Endothelial cell of umbilical vein (primary cell): Measurements from ENCODE around the gene WDR31. TPM values are rescaled to one million over a fixed set of nuclear protein-coding genes. Genes with fewer than 3 reads are reported as not detected.

Experiments
- BruUV-seq: library from RNA; stranded (reverse); fragments of 400-500 nt; replicated peaks from 2 replicates; lab custom pipeline; 2021; lab: Mats Ljungman, UMichigan
- CTCF ChIA-PET: fragments of 300-600, 350-600 bp; sonication (Branson Sonifier 250); formaldehyde crosslinking; loops from one replicate; lab custom pipeline; 2021; ENCODE audit warnings: antibody characterized with exemption, inconsistent platforms; lab: Charles Lee
- POLR2A ChIA-PET: fragments of 300-600, 350-600 bp; sonication (Branson Sonifier 250); formaldehyde crosslinking; loops from one replicate; lab custom pipeline; 2021; ENCODE audit warnings: antibody characterized with exemption, inconsistent platforms; lab: Charles Lee
- DNase-seq: peaks from one replicate; pipeline ENCODE4 v3.0.0-alpha.2; 2011; ENCODE audit warnings: low read depth, low spot score
- FAIRE-seq: peaks from 2 replicates; lab custom pipeline; 2011; peaks lifted over from hg19 to GRCh38; lab: Jason Lieb, UNC
- H2AFZ ChIP-seq: 2 replicates; pipeline ENCODE4 v1.6.0; 2012; ENCODE audit warnings: low read depth, low read length, control low read depth, inconsistent platforms
- H3K27ac ChIP-seq: 2 replicates; pipeline ENCODE4 v1.5.1; 2011; ENCODE audit warnings: low read depth, mild to moderate bottlenecking, control low read depth, low read length, moderate library complexity; ENCODE audit not compliant: insufficient read depth
- H3K27me3 ChIP-seq, 2 experiments: 2 replicates each; pipeline versions ENCODE4 v1.6.0 to v1.6.1; 2011; ENCODE audit warnings: low read length in 2 of 2, mixed read lengths in 1 of 2; ENCODE audit not compliant: control insufficient read depth in 2 of 2, insufficient read depth in 2 of 2
- H3K36me3 ChIP-seq, 2 experiments: 2 replicates in 1 of 2; 3 replicates in 1 of 2; pipeline ENCODE4 v1.5.1; 2011; ENCODE audit warnings: low read length in 2 of 2, mild to moderate bottlenecking in 1 of 2, moderate library complexity in 1 of 2; ENCODE audit not compliant: control insufficient read depth in 2 of 2, insufficient read depth in 2 of 2; ENCODE audit errors: extremely low read depth in 1 of 2
- H3K4me1 ChIP-seq: 3 replicates; pipeline ENCODE4 v1.5.1; 2011; ENCODE audit warnings: mild to moderate bottlenecking, low read length; ENCODE audit not compliant: control insufficient read depth, insufficient read depth; ENCODE audit errors: extremely low read depth
- H3K4me2 ChIP-seq: 2 replicates; pipeline ENCODE4 v1.6.1; 2011; ENCODE audit warnings: low read length, control low read depth, mixed read lengths; ENCODE audit not compliant: insufficient read depth
- H3K4me3 ChIP-seq, 3 experiments: fragments of 200-600 bp in 1 of 3; sonication (generic), shearing (Covaris generic) in 1 of 3; replicated peaks in 1 of 3; 2 replicates each; pipeline ENCODE4 v1.5.1; 2011 to 2016; ENCODE audit warnings: control low read depth in 3 of 3, low read length in 3 of 3, mild to moderate bottlenecking in 2 of 3, inconsistent platforms in 1 of 3, low read depth in 1 of 3, moderate library complexity in 1 of 3; ENCODE audit not compliant: insufficient read depth in 1 of 3
- H3K79me2 ChIP-seq: 2 replicates; pipeline ENCODE4 v1.6.0; 2012; ENCODE audit warnings: low read length, inconsistent platforms; ENCODE audit not compliant: control insufficient read depth, insufficient read depth
- H3K9ac ChIP-seq: replicated peaks from 2 replicates; pipeline ENCODE3; 2011; ENCODE audit warnings: low read length, control low read depth; ENCODE audit not compliant: insufficient read depth; ENCODE audit errors: extremely low read depth
- H3K9me1 ChIP-seq: replicated peaks from 3 replicates; pipeline ENCODE4 v1.6.0; 2011; ENCODE audit warnings: mild to moderate bottlenecking, low read length; ENCODE audit not compliant: control insufficient read depth, insufficient read depth; ENCODE audit errors: extremely low read depth
- H3K9me3 ChIP-seq: replicated peaks from 2 replicates; pipeline ENCODE4 v1.5.1; 2012; ENCODE audit warnings: low read length, inconsistent platforms; ENCODE audit not compliant: control insufficient read depth, insufficient read depth
- H4K20me1 ChIP-seq: replicated peaks from 2 replicates; pipeline ENCODE3; 2011; ENCODE audit warnings: mild to moderate bottlenecking, low read length; ENCODE audit not compliant: control insufficient read depth, insufficient read depth; ENCODE audit errors: extremely low read depth
- EZH2 ChIP-seq: IDR thresholded peaks from 2 replicates; pipeline ENCODE4 v1.6.1; 2012; ENCODE audit warnings: borderline replicate concordance, low read depth, mild to moderate bottlenecking, moderate library complexity, low read length, inconsistent platforms; ENCODE audit not compliant: severe bottlenecking
- FOS ChIP-seq: IDR thresholded peaks from 2 replicates; pipeline ENCODE4 v1.6.1; 2011; ENCODE audit warnings: mild to moderate bottlenecking, low read length, moderate library complexity, borderline replicate concordance; ENCODE audit not compliant: insufficient read depth
- GATA2 ChIP-seq: IDR thresholded peaks from 2 replicates; pipeline ENCODE4 v1.7.0; 2011; ENCODE audit warnings: low read depth, mild to moderate bottlenecking, moderate library complexity, mixed read lengths, low read length; ENCODE audit not compliant: insufficient read length, insufficient read depth
- JUN ChIP-seq: IDR thresholded peaks from 2 replicates; pipeline ENCODE4 v1.6.1; 2011; ENCODE audit warnings: borderline replicate concordance, low read depth; ENCODE audit not compliant: insufficient read length, insufficient read depth
- MYC ChIP-seq: IDR thresholded peaks from one replicate; pipeline ENCODE4 v1.6.1; 2011; ENCODE audit warnings: mild to moderate bottlenecking, low read depth, low read length
- POLR2A ChIP-seq: IDR thresholded peaks from 2 replicates; pipeline ENCODE4 v1.6.1; 2012; ENCODE audit warnings: low read depth, mild to moderate bottlenecking, control low read depth, low read length
- POLR2AphosphoS5 ChIP-seq: IDR thresholded peaks from 2 replicates; pipeline ENCODE4 v1.6.1; 2012; ENCODE audit warnings: low read depth, mild to moderate bottlenecking, control low read depth, low read length, moderate library complexity; ENCODE audit not compliant: insufficient read depth
- dilution Hi-C: fragments of 300-500 bp; cut with MboI; formaldehyde crosslinking; loops from one replicate; pipeline ENCODE4 v1.15.0; 2019; ENCODE audit warnings: low sequenced_read_pairs; ENCODE audit not compliant: extremely low pct_ligation_motif_present
- intact Hi-C: fragments of 100-400 bp; cut with micrococcal nuclease; formaldehyde crosslinking; loops from one replicate; pipeline ENCODE4 v1.10.0; 2022
- polyA plus RNA-seq, 4 experiments: library from polyadenylated mRNA; depleted of rRNA in 3 of 4; stranded (reverse) in 3 of 4; unstranded in 1 of 4; fragments of >200 nt; gene quantifications; 2 replicates each; pipeline versions ENCODE4 v1.2.1 to v1.2.3, GENCODE V29; 2011 to 2012; ENCODE audit warnings: missing spikeins in 1 of 4
- total RNA-seq: library from RNA; stranded (reverse); gene quantifications from 2 replicates; pipeline ENCODE4 v1.2.3, GENCODE V29; 2021
- TF ChIP-seq, protein P1 (sequence below): IDR thresholded peaks from 2 replicates; pipeline ENCODE4 v1.6.1; 2011; ENCODE audit not compliant: insufficient read depth, insufficient read length
- TF ChIP-seq, protein P2 (sequence below), 2 donors: IDR thresholded peaks; 1 replicate in 1 of 2; 2 replicates in 1 of 2; pipeline ENCODE4 v1.5.1; 2011; ENCODE audit warnings: low read length in 2 of 2, mild to moderate bottlenecking in 2 of 2, moderate library complexity in 2 of 2, control low read depth in 1 of 2, inconsistent platforms in 1 of 2, low read depth in 1 of 2; ENCODE audit not compliant: insufficient read depth in 1 of 2; ENCODE audit errors: extremely low read depth in 1 of 2

Gene WDR31
- total and polyA plus RNA-seq, 2 donors (not counting 3 experiments of a cell fraction or from before 2014, with no cell fraction given): 0.22 to 1.00 TPM

GRCh38 chr9:113326230-113326629 is 13.8 kb downstream of the WDR31 start:
- no peaks in the 10 kb centered on the region for H3K4me1 ChIP-seq
- DNase-seq (no peak), FAIRE-seq (no peak)
- ChIA-PET POLR2A (no interaction called here), CTCF (no interaction called here)
- no peaks in the 10 kb centered on the region for H4K20me1 ChIP-seq
- TF ChIP-seq, protein P1, sequence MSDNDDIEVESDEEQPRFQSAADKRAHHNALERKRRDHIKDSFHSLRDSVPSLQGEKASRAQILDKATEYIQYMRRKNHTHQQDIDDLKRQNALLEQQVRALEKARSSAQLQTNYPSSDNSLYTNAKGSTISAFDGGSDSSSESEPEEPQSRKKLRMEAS: no peak
- TF ChIP-seq FOS (no peak), POLR2AphosphoS5 (no peak), GATA2 (no peak), JUN (no peak), MYC (no peak), EZH2 (no peak), POLR2A (no peak)
- TF ChIP-seq, protein P2, sequence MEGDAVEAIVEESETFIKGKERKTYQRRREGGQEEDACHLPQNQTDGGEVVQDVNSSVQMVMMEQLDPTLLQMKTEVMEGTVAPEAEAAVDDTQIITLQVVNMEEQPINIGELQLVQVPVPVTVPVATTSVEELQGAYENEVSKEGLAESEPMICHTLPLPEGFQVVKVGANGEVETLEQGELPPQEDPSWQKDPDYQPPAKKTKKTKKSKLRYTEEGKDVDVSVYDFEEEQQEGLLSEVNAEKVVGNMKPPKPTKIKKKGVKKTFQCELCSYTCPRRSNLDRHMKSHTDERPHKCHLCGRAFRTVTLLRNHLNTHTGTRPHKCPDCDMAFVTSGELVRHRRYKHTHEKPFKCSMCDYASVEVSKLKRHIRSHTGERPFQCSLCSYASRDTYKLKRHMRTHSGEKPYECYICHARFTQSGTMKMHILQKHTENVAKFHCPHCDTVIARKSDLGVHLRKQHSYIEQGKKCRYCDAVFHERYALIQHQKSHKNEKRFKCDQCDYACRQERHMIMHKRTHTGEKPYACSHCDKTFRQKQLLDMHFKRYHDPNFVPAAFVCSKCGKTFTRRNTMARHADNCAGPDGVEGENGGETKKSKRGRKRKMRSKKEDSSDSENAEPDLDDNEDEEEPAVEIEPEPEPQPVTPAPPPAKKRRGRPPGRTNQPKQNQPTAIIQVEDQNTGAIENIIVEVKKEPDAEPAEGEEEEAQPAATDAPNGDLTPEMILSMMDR (IDR thresholded peaks at IDR 0.05; ENCODE audit: extremely low read depth in 1 of 2, insufficient read depth in 1 of 2, low read depth in 1 of 2, low read length in 2 of 2): no peak
- no peak overlapping the region for H3K4me3 ChIP-seq
- H3K27ac ChIP-seq: no peak overlapping the region
- no TSS peak for BruUV-seq
- no peak overlapping the region for H3K9ac ChIP-seq
- no peaks in the 10 kb centered on the region for H3K79me2 ChIP-seq
- no peak overlapping the region for H3K4me2 ChIP-seq
- peaks cover 3 to 5% of the 10 kb centered on the region in 2 experiments for H3K27me3 ChIP-seq
- no peaks in the 10 kb centered on the region for H3K36me3 ChIP-seq
- dilution Hi-C loops: no loop called here
- intact Hi-C loops: no loop called here
- H2AFZ ChIP-seq: no peak overlapping the region
- H3K9me1 ChIP-seq: no peaks in the 10 kb centered on the region
- H3K9me3 ChIP-seq: no peaks in the 10 kb centered on the region
